GM11168 (cell line): Measurements from ENCODE around the gene CKS2.
"Not testable (repeated sequence)": the region's sequence is repeated elsewhere in the genome, so short reads cannot be mapped to it uniquely, and the experiment has no call there.

Source experiments
- in situ Hi-C: fragments of 300-500 bp; cut with MboI; formaldehyde crosslinking; loops from one replicate; pipeline ENCODE4 v1.12.0; 2022; ENCODE audit warnings: low sequenced_read_pairs; ENCODE audit not compliant: unreplicated experiment

The CKS2 gene

DNA sequence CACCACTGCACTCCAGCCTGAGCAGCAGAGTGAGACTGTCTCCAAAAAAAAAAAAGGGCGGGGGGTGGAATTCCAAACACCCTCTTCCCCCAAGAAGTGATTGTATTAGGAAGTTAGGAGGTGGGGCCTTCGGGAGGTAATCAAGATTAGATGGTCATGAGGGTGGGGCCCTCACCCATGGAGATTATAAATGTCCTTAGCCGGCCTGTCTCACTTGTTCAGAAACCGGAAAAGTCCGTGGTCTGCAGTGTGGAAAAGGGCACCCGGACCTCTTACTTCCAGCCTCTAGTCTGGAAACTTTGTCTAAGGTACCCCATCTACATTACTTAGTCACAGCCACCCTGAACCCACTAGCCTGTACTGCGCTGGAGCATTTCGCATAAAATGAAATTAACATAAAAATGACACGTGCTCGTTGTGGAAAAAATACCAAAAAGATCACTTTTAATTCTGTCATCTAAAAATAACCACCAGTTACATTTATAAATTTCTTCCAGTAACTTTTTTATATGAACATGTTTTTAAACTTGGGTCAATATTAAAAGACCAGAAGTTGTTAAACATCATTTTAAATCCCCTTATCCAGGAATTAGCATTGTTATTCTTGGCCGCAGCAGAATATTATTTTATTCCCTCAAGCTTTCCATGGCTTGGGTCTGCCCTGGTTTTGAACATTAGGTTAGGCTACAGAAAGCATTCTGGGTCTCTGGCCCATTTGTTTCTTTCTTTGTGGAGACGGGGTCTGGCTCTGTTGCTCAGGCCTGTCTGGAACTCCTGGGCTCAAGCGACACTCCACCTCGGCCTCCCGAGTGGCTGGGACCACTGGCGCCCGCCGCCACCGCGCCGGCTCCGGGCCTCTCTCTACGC, 1.2 kb upstream of the CKS2 start:
- in situ Hi-C loops = no loop called here

DNA sequence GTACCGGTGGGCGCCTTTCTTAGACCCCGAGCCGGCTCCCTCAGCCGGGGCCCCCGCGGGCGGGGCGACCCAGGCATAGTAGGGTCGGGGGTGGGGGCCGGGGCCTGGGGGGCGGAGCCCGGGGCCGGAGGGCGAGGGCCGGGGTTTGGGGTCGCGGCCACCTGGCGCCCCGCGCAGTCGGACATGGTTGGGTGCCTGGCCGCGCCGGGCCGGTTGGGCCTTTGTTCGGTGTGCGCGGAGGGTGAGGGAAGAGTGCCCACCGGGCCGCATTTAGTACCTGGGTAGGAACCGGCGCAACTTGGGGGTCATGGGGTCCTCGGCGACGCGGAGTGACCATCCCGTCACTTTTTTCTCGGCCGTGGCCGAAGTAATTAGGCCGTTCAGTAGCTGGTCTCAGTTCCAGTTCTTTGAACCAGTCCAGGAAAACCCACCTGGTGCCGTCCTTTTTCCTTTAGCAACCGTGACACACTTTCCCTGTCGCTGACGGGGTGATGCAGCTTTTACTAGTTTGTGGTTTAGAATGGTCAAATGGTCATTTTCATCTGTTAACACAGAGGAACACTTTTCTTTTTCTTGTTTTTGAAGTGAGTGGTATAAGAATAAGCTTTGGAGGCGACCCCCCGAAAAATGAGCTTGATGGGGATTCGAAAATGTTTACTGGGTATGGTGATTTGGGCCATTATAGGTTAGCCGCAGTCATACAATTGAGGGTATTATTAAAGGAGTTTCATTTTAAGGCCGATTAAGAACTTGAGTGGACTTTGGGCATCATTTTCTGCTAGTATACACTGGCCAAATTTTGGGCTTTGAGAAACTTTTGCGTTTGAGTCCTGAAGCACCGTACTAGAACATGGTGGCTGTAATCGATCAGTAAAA, 589 bp downstream of the CKS2 start:
- in situ Hi-C loops = no loop called here

DNA sequence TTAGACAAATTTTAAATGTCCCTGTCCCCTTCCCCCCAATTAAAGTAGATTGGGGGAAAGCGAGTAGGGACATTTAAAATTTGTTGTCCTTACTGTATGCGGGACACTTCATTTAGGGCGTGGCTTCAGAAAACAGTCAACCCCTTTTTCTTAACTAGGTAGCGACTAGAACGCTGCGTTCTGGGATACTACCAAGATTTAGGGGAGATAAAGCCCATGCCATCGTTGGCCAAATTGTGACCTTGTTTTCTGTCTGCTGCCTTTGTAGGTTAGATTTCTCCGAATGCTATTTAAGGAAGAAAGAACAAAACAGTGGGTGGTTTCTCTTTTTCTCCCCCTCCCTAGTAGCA, 1.2 kb downstream of the CKS2 start:
- in situ Hi-C loops = no loop called here

DNA sequence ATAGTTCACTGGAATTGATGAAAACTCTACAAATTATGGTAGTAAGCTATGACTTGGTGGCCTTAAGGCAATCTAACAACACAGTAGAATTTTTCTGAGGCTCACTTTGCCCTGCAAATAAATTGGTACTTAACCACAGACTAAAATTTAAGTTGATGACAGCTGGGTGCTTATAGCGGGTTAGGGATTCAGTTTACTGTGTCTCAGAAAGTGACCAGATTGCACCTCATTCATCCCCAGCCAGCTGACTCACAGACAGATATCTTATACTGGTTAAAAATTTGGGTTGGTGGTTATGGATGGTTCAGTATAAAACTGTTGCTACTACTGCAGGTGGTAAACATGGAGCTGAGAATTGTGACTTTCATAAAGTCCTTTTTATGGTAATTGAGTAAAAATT, 2.8 kb downstream of the CKS2 start:
- in situ Hi-C loops = no loop called here

DNA sequence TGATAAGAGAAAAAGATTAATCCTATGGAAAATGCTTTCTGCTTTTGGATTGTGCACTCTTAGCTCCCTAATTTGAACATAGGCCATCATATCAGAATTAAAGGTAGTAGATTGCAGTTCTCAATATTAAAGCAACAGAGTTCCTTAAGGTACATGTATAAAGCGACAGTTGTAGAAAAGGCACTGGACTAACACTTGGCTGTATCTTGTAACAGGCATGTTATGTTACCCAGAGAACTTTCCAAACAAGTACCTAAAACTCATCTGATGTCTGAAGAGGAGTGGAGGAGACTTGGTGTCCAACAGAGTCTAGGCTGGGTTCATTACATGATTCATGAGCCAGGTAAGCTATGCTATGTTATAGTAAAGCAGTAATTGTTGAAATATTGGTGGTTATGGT, 4.0 kb downstream of the CKS2 start:
- in situ Hi-C loops = no loop called here

DNA sequence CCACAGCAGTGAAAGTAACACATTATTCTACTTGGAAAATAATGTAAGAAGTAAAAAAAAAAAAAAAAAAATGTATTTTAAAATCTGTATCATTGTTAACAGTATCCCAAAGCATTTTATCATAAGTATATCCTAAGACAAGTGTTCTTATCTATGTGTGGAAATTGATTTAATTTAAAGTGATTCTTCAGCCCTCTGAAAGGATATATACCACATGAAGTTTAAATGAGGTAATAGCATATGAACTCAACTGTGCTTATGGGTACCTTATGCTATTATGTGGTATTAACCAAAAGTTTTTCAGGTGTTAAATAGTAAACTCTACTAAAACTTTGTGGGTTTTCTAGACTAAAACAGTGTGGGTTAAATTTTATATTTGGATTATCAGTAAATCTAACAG, 4.5 kb downstream of the CKS2 start:
- in situ Hi-C loops = no loop called here

DNA sequence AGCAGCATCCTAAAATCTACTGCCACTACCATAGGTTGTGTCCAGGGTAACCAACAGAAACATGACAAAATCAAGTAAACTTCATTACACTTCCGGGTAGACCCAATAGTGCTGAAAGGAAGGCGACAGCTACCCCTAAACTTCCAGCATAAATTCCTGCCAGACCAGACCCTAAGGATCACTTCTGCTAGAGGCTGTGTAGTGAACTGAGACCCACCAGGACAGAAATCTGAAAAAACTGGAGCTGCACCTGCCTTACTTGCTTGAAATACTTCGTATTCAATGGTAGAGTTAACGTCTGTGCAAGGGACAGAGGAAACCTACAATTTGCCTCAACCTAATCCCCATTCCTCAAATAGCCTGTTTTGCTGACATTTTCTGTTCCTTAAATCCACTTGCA, 6.3 kb downstream of the CKS2 start:
- in situ Hi-C loops = no loop called here

DNA sequence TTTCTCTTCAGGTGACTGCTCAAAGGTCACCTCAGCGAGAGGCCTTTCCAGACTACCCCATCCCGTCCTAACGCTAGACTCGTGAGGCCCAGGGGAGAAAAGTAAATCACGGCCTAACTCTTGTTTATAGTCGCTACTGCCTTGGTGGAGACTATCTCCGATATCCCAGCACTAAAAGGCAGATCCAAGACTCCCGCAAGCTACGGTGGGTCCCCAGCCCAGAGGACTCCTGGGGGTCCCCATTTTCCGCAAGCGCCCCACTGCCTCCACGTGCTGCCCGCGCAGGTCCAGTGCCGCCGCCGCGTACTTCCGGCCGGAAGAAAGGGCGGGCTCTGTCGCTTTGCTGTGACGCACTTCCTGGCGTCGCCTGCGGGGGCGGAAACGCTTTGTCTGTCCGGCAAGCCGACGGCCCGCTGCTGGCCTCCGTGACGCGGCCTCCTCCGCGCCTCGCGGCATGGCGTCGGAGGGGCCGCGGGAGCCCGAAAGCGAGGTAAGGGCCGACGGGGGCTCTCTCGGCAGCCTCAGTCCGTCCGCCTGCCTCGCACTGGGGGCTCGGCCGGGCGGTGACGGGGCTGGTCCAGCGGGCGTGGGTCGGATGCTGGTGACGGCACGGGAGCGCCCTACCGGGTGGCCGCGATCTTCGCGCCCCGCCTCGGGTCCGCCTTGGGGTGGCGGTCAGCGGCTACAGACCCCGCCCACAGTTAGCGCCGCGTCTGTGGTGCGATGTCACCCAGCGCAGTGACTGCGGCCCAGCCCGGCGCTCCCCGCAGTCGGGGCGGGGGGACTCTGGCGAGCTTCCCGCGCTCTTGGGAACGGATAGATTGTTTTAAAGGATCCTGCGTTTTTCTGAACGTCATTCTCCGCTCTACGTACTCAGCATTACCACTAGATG, 7.4 kb downstream of the CKS2 start, which contains the start of gene SECISBP2:
SECISBP2 (plus strand) TSS at position 378 of the 892 bp plus-strand sequence; CDS start at position 455, 77 bp downstream.
- in situ Hi-C loops = no loop called here

DNA sequence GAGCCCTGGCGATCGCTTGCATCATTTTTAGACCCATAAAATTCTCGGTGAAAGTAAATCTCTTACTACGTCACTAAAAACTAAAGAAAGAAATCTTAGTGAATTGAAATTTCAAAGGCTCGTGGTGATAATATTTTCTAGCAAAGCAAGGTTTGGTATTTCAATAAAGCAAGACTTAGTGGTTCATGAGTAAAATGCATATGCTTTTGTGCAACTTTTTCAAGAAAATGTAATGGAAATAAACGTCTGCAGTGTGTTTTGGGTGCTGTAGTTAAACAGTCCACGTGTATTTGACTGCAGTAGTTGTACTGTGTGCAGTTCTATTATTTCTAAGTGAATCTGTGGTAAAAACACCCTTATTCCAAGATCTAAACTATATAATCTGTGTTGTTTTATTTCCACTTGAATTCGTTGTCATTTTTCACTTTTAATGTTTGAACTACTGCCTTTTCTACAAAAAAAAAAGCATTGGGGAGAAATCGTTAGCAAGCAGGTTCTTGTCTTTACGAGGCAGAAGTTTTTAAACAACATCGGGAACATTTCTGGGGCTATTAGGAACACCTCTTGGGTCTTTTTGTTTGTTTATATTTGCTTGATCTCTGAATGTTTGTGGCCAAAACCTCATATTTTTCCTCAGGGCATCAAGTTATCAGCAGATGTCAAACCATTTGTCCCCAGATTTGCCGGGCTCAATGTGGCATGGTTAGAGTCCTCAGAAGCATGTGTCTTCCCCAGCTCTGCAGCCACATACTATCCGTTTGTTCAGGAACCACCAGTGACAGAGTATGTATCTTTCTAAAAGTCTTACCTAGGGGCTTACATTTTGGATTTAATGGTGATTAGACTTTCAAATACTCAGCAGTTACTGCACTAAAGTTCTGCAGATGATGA, 8.3 kb downstream of the CKS2 start:
- in situ Hi-C loops = no loop called here

DNA sequence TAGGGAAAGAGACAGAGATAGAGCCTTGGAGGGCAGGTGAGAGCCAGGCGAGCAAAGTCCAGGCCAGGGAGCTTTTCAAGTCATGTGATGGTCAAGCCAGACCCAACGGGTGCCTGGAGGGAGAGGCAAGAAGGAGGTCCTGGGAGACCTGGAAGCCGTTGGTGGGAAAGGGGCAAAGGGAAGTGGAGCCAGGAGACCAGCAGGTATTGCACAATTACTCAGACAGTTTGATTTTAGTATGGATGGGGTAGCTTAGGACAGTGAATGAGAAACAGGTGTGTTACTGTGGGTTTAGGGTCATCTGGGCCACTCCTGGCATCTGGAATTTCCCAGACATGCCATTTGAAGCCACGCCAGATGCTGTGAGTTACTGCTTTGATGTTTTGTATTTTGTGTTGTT, 12.4 kb downstream of the CKS2 start:
- in situ Hi-C loops = no loop called here

DNA sequence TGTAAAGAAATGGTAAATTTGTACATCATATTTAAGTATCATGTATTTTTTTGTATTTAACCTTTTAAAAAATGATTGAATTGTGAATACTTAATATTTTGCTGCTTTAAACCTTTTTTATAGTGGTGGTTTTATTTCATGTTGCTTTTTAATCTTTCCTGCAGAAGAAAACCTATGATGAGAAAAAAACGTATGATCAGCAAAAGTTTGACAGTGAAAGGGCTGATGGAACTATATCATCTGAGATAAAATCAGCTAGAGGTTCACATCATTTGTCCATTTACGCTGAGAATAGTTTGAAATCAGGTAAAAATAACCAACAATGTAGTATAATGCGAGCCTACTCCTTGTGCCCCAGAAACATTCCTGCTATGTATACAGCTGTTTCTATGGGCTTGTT, 14.7 kb downstream of the CKS2 start:
- in situ Hi-C loops = no loop called here

DNA sequence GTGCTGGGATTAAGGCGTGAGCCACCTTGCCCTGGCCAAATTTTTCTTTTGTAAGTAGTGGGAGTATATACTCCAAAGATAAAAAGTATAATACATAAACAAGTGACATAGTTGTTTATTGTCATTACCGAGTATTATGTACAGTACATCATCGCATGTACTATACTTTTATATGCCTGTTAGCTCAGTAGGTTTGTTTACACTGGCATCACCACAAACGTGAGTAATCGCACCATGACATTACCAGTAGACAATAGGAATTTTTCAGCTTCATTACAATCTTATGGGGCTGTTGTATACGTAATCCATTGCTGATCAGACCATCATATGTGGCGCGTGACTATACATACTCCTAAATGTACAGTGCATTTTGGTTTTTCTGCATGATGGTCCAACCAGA, 17.1 kb downstream of the CKS2 start:
- in situ Hi-C loops = no loop called here

DNA sequence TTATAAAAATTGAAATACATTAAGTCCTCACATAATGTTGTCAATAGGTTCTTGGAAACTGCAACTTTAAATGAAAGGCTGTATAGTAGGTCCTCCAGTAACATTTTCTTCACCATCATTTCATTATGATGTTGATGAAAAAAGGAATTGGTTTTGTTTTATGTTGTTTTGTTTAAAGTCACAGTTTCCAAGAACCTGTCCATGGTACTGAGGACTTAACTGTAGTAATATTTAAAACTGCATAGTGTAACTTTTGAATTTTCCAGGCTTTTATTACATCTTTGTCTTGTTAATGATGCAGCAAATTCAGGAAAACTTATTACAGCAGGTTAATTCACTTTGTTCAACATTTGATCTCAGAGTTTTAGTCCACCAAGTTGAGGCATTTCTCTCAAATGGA, 18.9 kb downstream of the CKS2 start:
- in situ Hi-C loops = no loop called here

DNA sequence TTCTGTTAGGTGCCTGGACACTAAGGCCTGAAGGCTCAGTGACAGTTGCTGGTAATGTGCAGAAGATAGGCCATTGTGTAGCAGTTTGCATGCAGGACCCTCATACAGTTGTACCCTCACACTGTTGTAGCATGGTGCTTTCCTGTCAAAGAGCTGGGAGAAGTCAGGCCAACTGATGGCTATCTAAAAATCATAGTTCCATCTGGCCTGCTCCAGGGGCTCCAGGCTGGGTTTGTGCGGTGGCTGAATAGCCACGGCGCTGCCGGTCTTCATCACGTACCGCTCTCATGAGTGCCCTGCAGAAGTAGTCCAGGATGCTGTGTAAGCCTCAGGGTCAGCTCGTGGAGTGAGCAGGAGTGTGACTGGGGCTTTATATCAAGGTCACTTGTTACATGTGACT, 19.5 kb downstream of the CKS2 start:
- in situ Hi-C loops = no loop called here

DNA sequence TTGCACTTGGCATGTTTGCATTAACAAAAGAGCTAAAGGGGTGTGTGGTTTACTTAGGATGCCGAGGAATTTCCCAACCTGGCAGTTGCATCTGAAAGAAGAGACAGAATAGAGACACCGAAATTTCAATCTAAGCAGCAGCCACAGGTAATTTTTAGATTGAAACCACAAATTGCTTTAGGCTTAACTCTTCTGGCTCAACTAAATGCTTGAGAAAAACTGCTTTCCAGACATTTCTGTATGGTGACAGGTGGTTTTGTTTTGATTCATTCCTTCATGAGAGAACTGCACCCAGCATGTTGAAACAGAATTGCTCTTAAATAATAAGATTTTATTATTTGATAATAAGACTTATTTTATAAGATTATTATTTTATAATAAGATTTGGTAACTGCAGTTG, 28.8 kb downstream of the CKS2 start:
- in situ Hi-C loops = no loop called here

DNA sequence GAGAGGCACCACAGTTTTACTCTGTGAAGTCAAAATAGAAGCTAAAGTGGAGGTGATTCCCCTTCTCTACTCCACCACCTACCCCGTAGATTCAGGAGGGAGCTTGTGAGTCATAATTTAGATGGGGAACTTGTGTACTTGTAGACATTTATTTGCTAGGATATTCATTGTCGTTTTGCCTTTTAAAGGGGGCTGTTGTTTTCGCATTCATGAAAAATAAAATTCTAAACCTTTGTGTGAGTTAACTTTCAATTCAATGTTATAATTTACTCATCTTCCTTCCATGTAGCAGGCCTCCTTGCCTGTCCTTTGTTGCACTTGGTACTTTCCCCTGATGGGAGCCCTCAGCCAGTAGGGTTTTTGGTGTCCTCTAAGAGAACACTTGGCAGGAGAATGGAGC, 29.3 kb downstream of the CKS2 start:
- in situ Hi-C loops = no loop called here

DNA sequence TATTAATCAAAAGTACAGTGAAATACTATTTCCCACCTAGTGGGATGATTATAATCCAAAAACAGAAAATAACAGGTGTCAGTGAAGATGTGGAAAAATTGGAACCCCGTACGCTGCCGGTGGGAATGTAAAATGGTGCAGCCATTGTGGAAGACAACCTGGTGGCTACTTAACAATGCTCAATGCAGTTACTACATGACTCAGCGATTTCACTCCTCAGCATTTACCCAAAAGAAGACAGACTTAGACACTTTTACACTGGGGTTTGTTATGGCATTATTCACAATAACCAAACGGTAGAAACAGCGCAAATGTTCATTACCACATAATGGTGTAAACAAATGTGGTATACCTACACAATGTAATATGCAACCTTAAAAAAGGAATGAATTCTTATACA, 31.2 kb downstream of the CKS2 start:
- in situ Hi-C loops = no loop called here

DNA sequence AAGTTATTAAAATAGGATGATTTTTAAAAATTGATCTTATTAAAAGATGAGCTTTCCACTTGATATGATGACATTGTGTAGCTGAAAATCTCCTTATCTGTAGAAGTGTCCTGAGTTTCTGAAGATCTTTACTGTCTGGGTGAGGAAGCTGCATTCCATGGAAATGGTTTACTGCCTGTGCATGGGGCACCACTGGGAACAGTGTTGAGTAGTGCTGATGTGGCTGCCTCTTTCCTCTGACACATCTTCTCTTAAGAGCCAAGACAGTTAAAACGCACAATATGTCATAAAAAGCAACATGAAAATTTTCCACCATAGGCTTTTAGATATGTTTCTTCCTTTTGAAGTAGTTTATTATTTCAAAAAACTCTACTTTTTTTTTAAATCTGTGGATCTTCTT, 32.0 kb downstream of the CKS2 start:
- in situ Hi-C loops = no loop called here

DNA sequence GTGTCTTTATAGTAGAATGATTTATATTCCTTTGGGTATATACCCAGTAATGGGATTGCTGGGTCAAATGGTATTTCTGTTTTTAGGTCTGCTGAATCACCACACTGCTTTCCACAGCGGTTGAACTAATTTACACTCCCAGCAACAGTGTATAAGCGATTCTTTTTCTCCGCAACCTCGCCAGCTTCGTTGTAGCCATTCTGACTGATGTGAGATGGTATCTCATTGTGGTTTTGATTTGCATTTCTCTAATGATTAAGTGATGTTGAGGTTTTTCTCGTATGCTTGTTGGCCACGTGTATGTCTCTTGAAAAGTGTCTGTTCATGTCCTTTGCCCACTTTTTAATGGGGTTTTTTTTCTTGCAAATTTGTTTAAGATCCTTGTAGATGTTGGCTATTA, 32.8 kb downstream of the CKS2 start:
- in situ Hi-C loops = not testable (repeated sequence)

DNA sequence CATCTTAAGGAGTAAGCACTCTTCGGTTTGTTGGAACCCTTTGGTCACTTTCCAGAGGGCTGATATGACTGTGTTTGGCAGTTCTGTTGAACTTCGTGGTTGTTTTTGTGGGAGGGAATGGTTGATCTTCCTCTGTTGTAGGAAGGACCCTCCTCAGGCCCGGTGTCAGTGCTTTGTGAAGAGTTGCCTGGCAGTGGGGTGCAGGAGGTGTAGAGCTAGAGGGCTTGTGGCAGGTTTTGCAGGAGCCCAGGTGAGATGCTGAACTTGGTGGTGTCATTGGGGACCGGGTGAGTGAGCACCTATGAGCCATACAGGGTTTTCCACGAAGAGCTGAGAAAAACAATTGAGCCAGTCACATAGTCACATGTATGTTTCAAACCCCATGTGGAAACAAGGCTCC, 34.5 kb downstream of the CKS2 start:
- in situ Hi-C loops = no loop called here
